Measurements from ENCODE around the gene RHOF. TPM values are rescaled to one million over a fixed set of nuclear protein-coding genes. Genes with fewer than 3 reads are reported as not detected.

Gene RHOF
- total and polyA plus RNA-seq, 2 of the 8 experiments (the other 6 are each of a cell fraction or from before 2014, with no cell fraction given) = 23.8 to 31.9 TPM

- H3K36me3 ChIP-seq (ENCODE audit: control insufficient read depth in 2 of 4, insufficient read depth in 4 of 4, low read length in 3 of 4) = peaks cover 8 to 32% (median 24%) of the 10 kb centered on the region in 4 experiments
- TF ChIP-seq SIRT6 (IDR thresholded peaks at IDR 0.05; ENCODE audit: low read length) = no peak
- no peak for TF ChIP-seq JUN (IDR thresholded peaks at IDR 0.05; ENCODE audit: low read depth, low read length)
- TF ChIP-seq USF2 (IDR thresholded peaks at IDR 0.05; ENCODE audit: low read length) = no peak
- TF ChIP-seq SIX5 (IDR thresholded peaks at IDR 0.05; ENCODE audit: low read depth, low read length) = no peak
- TF ChIP-seq SP1 (IDR thresholded peaks at IDR 0.05; ENCODE audit: low read depth, low read length) = no peak
- TF ChIP-seq FOSL1 (IDR thresholded peaks at IDR 0.05; ENCODE audit: insufficient read depth, low read depth, low read length) = no peak
- TF ChIP-seq TCF12 (IDR thresholded peaks at IDR 0.05; ENCODE audit: low read depth, low read length) = no peak
- no peak for TF ChIP-seq POU5F1 (IDR thresholded peaks at IDR 0.05; ENCODE audit: low read depth, low read length)
- no peak for TF ChIP-seq ATF3 (IDR thresholded peaks at IDR 0.05; ENCODE audit: insufficient read depth, low read depth, low read length)
- no peak for TF ChIP-seq RAD21 (IDR thresholded peaks at IDR 0.05 in 1 of 2, conservative IDR thresholded peaks at IDR 0.05 in 1 of 2; ENCODE audit: low read depth in 2 of 2, low read length in 2 of 2)
- TF ChIP-seq MAX (IDR thresholded peaks at IDR 0.05) = no peak
- no peak for TF ChIP-seq HDAC6 (IDR thresholded peaks at IDR 0.05; ENCODE audit: low read depth, low read length)
- no peak for TF ChIP-seq EGR1 (IDR thresholded peaks at IDR 0.05; ENCODE audit: borderline replicate concordance, low read depth, low read length)
Measured at GRCh38 chr12:121823727-121824115, 30.2 kb upstream of the RHOF start.

More at GRCh38 chr12:121823727-121824115, 30.2 kb upstream of the RHOF start:
- Histone ChIP-seq H3K4me2 (ENCODE audit: insufficient read depth in 1 of 2, low read depth in 2 of 2, low read length in 2 of 2) (no peak overlapping the region), H3K4ac (replicated peaks; ENCODE audit: insufficient read length, low read depth, low read length) (no peak overlapping the region), H3K23me2 (ENCODE audit: low read depth, low read length) (no peaks in the 10 kb centered on the region), H4K20me1 (replicated peaks in 1 of 2; ENCODE audit: control insufficient read depth in 1 of 2, insufficient read depth in 2 of 2, low read length in 2 of 2) (peaks cover 0 to 15% of the 10 kb centered on the region in 2 experiments), H2BK120ac (replicated peaks; ENCODE audit: low read depth, low read length) (no peak overlapping the region), H3K9ac (replicated peaks in 1 of 4; ENCODE audit: extremely low read depth in 1 of 4, low read depth in 3 of 4, low read length in 3 of 4) (no peak overlapping the region), H3K23ac (ENCODE audit: insufficient read length) (no peak overlapping the region), H2BK20ac (ENCODE audit: low read length) (no peak overlapping the region), H3K79me2 (ENCODE audit: control insufficient read depth in 1 of 2, insufficient read depth in 2 of 2, low read length in 2 of 2) (no peaks in the 10 kb centered on the region), H2AK5ac (ENCODE audit: low read depth, low read length) (no peak overlapping the region), H3K56ac (replicated peaks; ENCODE audit: insufficient read length, low read depth, low read length) (no peak overlapping the region), H4K8ac (ENCODE audit: extremely low read depth, insufficient read depth, low read length) (no peak overlapping the region), H3K4me1 (replicated peaks in 1 of 4; ENCODE audit: control insufficient read depth in 3 of 4, insufficient read depth in 4 of 4, low read length in 3 of 4) (no peaks in the 10 kb centered on the region), H4K91ac (replicated peaks; ENCODE audit: insufficient read length, low read length) (no peak overlapping the region), H3K18ac (ENCODE audit: extremely low read depth, low read length) (no peak overlapping the region), H3K27me3 (replicated peaks in 1 of 4; ENCODE audit: control insufficient read depth in 3 of 4, extremely low read depth in 1 of 4, insufficient read depth in 3 of 4, low read length in 3 of 4) (no peaks in the 10 kb centered on the region), H3K4me3 (ENCODE audit: extremely low read depth in 1 of 4, insufficient read depth in 2 of 4, low read depth in 3 of 4, low read length in 4 of 4) (no peak overlapping the region), H2AFZ (ENCODE audit: low read length) (no peak overlapping the region), H3K9me3 (ENCODE audit: insufficient read depth in 2 of 2, low read depth in 1 of 2, low read length in 1 of 2) (no peaks in the 10 kb centered on the region), H4K5ac (ENCODE audit: insufficient read length, low read depth, low read length) (no peak overlapping the region), H2BK12ac (ENCODE audit: low read depth, low read length) (no peak overlapping the region), H3K14ac (ENCODE audit: insufficient read length) (no peak overlapping the region), H3K27ac (ENCODE audit: low read depth, low read length) (no peak overlapping the region), H2BK15ac (ENCODE audit: low read length) (no peak overlapping the region), H3K79me1 (ENCODE audit: low read depth, low read length) (no peaks in the 10 kb centered on the region), H2BK5ac (ENCODE audit: low read depth, low read length) (no peak overlapping the region)
- ChIA-PET POLR2A (ENCODE audit: partially characterized antibody) (interaction anchor here (1.1 to 6.4 kb wide), 7 partner anchors 9 to 28 kb away, joined by 4 to 50 read pairs (median 6); partner anchors contain the start of genes RHOF and SETD1B), CTCF (ENCODE audit: partially characterized antibody) (interaction anchor here (0.8 to 14.5 kb wide), 10 partner anchors 10 to 103 kb away, joined by 3 to 163 read pairs (median 3); partner anchors contain the start of gene RHOF)
- DNase-seq (ENCODE audit: low read depth in 1 of 2, low spot score in 2 of 2) (no peak), FAIRE-seq (no peak)
- whole genome bisulfite sequencing, 2 experiments (ENCODE audit: extremely low coverage in 1 of 2, insufficient coverage in 1 of 2, insufficient read length in 1 of 2, insufficient replicate concordance in 2 of 2, low coverage in 1 of 2, low lambda C conversion rate in 2 of 2, missing lambda C conversion rate in 1 of 2) = 90% methylated on average over 12 of the region's 12 CpGs; no CpG with 5 or more reads in 1 of the 2 experiments
